GM12878 (cell line): Measurements from ENCODE around the gene MRPL32. TPM values are rescaled to one million over a fixed set of nuclear protein-coding genes. Genes with fewer than 3 reads are reported as not detected.

Source experiments
- ATAC-seq: fragments of 200-7000 bp; cut with Tn5 transposase; 3 replicates; pipeline ENCODE4 v1.9.1; 2020; ENCODE audit warnings: mild to moderate bottlenecking, moderate library complexity
- BruUV-seq: library from RNA; stranded (reverse); fragments of 400-500 nt; replicated peaks from 2 replicates; lab custom pipeline; 2021; lab: Mats Ljungman, UMichigan
- CTCF ChIA-PET: fragments of 300-600 bp; sonication (Branson Sonifier 250); formaldehyde crosslinking; extraction: SDS; loops from one replicate; lab custom pipeline; 2021; ENCODE audit warnings: inconsistent platforms; lab: Yijun Ruan, JAX
- POLR2A ChIA-PET: fragments of 350-600 bp; formaldehyde crosslinking; extraction: SDS; loops from one replicate; lab custom pipeline; 2021; ENCODE audit warnings: inconsistent platforms; lab: Charles Lee
- RAD21 ChIA-PET: fragments of 300-600 bp; sonication (Branson Sonifier 250); formaldehyde crosslinking; loops from one replicate; lab custom pipeline; 2023; ENCODE audit warnings: antibody characterized with exemption; ENCODE audit not compliant: unreplicated experiment; lab: Charles Lee
- SMC1A ChIA-PET: fragments of 300-600 bp; sonication (Branson Sonifier 250); formaldehyde crosslinking; loops from one replicate; lab custom pipeline; 2023; ENCODE audit not compliant: unreplicated experiment, uncharacterized antibody; lab: Charles Lee
- DNase-seq: peaks from one replicate; pipeline ENCODE4 v3.0.0-alpha.2; 2011; ENCODE audit warnings: low read depth, low spot score
- FAIRE-seq: peaks from 3 replicates; lab custom pipeline; 2011; peaks lifted over from hg19 to GRCh38; lab: Jason Lieb, UNC
- H2AFZ ChIP-seq: 2 replicates; pipeline ENCODE4 v1.6.0; 2011; ENCODE audit warnings: low read depth, low read length, control low read depth; ENCODE audit not compliant: control insufficient read depth
- H3K27ac ChIP-seq: 2 replicates; pipeline ENCODE4 v1.5.1; 2011; ENCODE audit warnings: control low read depth; ENCODE audit not compliant: control insufficient read depth, insufficient read depth
- H3K27me3 ChIP-seq, 2 experiments: replicated peaks in 1 of 2; 2 replicates each; pipeline versions ENCODE4 v1.6.0 to v1.6.1; 2011; ENCODE audit warnings: low read length in 1 of 2; ENCODE audit not compliant: control insufficient read depth in 2 of 2, insufficient read depth in 2 of 2
- H3K36me3 ChIP-seq, 2 experiments: 2 replicates each; pipeline ENCODE4 v1.5.1; 2011; ENCODE audit warnings: low read length in 1 of 2; ENCODE audit not compliant: control insufficient read depth in 2 of 2, insufficient read depth in 2 of 2
- H3K4me1 ChIP-seq: 2 replicates; pipeline ENCODE4 v1.6.1; 2011; ENCODE audit warnings: mild to moderate bottlenecking, low read length, moderate library complexity, mixed read lengths; ENCODE audit not compliant: control insufficient read depth, insufficient read depth
- H3K4me2 ChIP-seq: 2 replicates; pipeline ENCODE4 v1.6.0; 2011; ENCODE audit warnings: control low read depth; ENCODE audit not compliant: control insufficient read depth, insufficient read depth
- H3K4me3 ChIP-seq: fragments of 200-600 bp; sonication (generic); 2 replicates; pipeline ENCODE4 v1.5.1; 2016
- H3K79me2 ChIP-seq: 2 replicates; pipeline ENCODE4 v1.6.0; 2011; ENCODE audit warnings: low read length; ENCODE audit not compliant: control insufficient read depth, insufficient read depth
- H3K9ac ChIP-seq: 2 replicates; pipeline ENCODE4 v1.8.0; 2011; ENCODE audit warnings: low read length, control low read depth, mixed read lengths; ENCODE audit not compliant: control insufficient read depth, insufficient read depth
- H3K9me3 ChIP-seq: replicated peaks from 3 replicates; pipeline ENCODE4 v1.5.1; 2011; ENCODE audit warnings: mild to moderate bottlenecking, low read length; ENCODE audit not compliant: control insufficient read depth, insufficient read depth
- H4K20me1 ChIP-seq: 2 replicates; pipeline ENCODE4 v1.6.0; 2011; ENCODE audit not compliant: control insufficient read depth, insufficient read depth
- EZH2 ChIP-seq: IDR thresholded peaks from 2 replicates; pipeline ENCODE4 v1.6.1; 2012; ENCODE audit warnings: low read depth, mild to moderate bottlenecking, control low read depth, inconsistent platforms, low read length, borderline replicate concordance; ENCODE audit not compliant: control insufficient read depth
- KLF5 ChIP-seq: fragments of 450-650 bp; IDR thresholded peaks from 2 replicates; pipeline ENCODE4 v1.6.1; 2014; ENCODE audit warnings: mild to moderate bottlenecking; ENCODE audit not compliant: partially characterized antibody
- NFYB ChIP-seq: IDR thresholded peaks from 2 replicates; pipeline ENCODE4 v1.6.1; 2011; ENCODE audit warnings: low read depth, mild to moderate bottlenecking, low read length, improper control_type of control experiment, moderate library complexity; ENCODE audit not compliant: insufficient read depth
- NR2C2 ChIP-seq: IDR thresholded peaks from 2 replicates; pipeline ENCODE4 v1.6.1; 2011; ENCODE audit warnings: borderline replicate concordance, low read depth; ENCODE audit not compliant: control insufficient read depth, insufficient read length
- NR2F1 ChIP-seq: fragments of 450-650 bp; conservative IDR thresholded peaks from 2 replicates; pipeline ENCODE4 v1.6.1; 2017; ENCODE audit warnings: mild to moderate bottlenecking
- POU2F2 ChIP-seq: IDR thresholded peaks from 3 replicates; pipeline ENCODE4 v1.6.1; 2011; ENCODE audit warnings: low read depth, mild to moderate bottlenecking, low read length, borderline replicate concordance
- RAD51 ChIP-seq: fragments of 450-650 bp; IDR thresholded peaks from 2 replicates; pipeline ENCODE4 v1.6.1; 2016; ENCODE audit warnings: moderate library complexity, mild to moderate bottlenecking, inconsistent platforms
- RELA ChIP-seq: fragments of 450-650 bp; IDR thresholded peaks from 2 replicates; pipeline ENCODE4 v1.8.0; 2014; ENCODE audit warnings: borderline replicate concordance; ENCODE audit not compliant: partially characterized antibody
- ZNF622 ChIP-seq: fragments of 450-650 bp; IDR thresholded peaks from 2 replicates; pipeline ENCODE4 v1.6.1; 2017; ENCODE audit warnings: mild to moderate bottlenecking, inconsistent platforms
- WGBS: methylation state at CpG from one replicate; pipeline ENCODE4 v1.1.6; 2016; ENCODE audit warnings: low lambda C conversion rate; ENCODE audit not compliant: insufficient replicate concordance, insufficient coverage; ENCODE audit errors: missing lambda C conversion rate; 5-methylcytosine and 5-hydroxymethylcytosine counted together
- in situ Hi-C: fragments of 300-500 bp; cut with MboI; formaldehyde crosslinking; loops from 9 replicates; pipeline ENCODE4 v1.14.3; 2018; ENCODE audit warnings: mixed read lengths
- intact Hi-C: fragments of 100-400 bp; cut with micrococcal nuclease; formaldehyde crosslinking; loops from one replicate; pipeline ENCODE4 v1.14.2; 2022; ENCODE audit not compliant: unreplicated experiment
- polyA plus RNA-seq, 11 experiments: library from polyadenylated mRNA; depleted of rRNA in 4 of 11; unstranded in 6 of 11; stranded (reverse) in 5 of 11; fragments of >200 nt; fragmentation: Nextera tagmentation in 4 of 11; fragmentation: Illumina TruSeq in 1 of 11; extraction: Ambion mirVana in 4 of 11; extraction: Trizol in 1 of 11; gene quantifications; 1 replicate in 1 of 11; 2 replicates in 10 of 11; pipeline versions ENCODE4 v1.2.1 to v1.2.3, GENCODE V29; 2011 to 2016; ENCODE audit warnings: inconsistent platforms in 2 of 11, missing spikeins in 2 of 11, low read depth in 1 of 11
- total RNA-seq, 4 experiments: library from RNA; depleted of rRNA in 3 of 4; stranded (reverse); fragments of >200 nt in 3 of 4; fragmentation: Illumina TruSeq in 1 of 4; extraction: Trizol in 1 of 4; gene quantifications; 2 replicates each; pipeline versions ENCODE4 v1.2.1 to v1.2.3, GENCODE V29; 2013 to 2021
- TF ChIP-seq, protein P1 (sequence below): fragments of 450-650 bp; formaldehyde crosslinking; IDR thresholded peaks from 2 replicates; pipeline ENCODE4 v1.4.0; 2022; ENCODE audit warnings: mild to moderate bottlenecking, moderate library complexity
- TF ChIP-seq, protein P2 (sequence below): IDR thresholded peaks from 2 replicates; pipeline ENCODE4 v1.6.1; 2011; ENCODE audit warnings: low read depth, mild to moderate bottlenecking, low read length, moderate library complexity, borderline replicate concordance; ENCODE audit errors: extremely low read depth
- TF ChIP-seq, protein P3 (sequence below): IDR thresholded peaks from 2 replicates; pipeline ENCODE4 v1.6.1; 2012; ENCODE audit warnings: mild to moderate bottlenecking, low read depth, low read length

The MRPL32 gene
- total and polyA plus RNA-seq, 10 of the 15 experiments (the other 5 are each of a cell fraction or from before 2014, with no cell fraction given) = 65.3 to 339 (median 112) TPM

DNA sequence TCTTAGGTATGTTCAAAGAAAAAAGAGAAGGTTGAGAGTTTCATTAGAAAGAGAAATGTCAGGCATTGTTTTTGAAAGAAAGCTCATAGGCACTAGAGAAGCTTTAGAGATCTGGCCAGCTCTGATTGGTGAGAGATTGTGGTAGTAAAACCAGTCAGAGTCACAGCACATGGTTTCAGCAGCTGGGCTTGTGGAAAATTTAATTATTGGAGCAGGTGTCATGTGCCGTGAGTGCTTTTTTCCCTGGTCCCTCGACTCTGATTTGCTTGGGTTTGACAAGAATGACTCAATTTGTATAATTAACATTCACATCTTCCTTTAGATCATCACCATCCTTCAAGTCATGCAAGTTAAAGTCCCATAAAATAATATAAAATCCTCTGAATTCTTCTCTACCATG, 35.2 kb downstream of the MRPL32 start (continued):
- TF ChIP-seq, protein P1, sequence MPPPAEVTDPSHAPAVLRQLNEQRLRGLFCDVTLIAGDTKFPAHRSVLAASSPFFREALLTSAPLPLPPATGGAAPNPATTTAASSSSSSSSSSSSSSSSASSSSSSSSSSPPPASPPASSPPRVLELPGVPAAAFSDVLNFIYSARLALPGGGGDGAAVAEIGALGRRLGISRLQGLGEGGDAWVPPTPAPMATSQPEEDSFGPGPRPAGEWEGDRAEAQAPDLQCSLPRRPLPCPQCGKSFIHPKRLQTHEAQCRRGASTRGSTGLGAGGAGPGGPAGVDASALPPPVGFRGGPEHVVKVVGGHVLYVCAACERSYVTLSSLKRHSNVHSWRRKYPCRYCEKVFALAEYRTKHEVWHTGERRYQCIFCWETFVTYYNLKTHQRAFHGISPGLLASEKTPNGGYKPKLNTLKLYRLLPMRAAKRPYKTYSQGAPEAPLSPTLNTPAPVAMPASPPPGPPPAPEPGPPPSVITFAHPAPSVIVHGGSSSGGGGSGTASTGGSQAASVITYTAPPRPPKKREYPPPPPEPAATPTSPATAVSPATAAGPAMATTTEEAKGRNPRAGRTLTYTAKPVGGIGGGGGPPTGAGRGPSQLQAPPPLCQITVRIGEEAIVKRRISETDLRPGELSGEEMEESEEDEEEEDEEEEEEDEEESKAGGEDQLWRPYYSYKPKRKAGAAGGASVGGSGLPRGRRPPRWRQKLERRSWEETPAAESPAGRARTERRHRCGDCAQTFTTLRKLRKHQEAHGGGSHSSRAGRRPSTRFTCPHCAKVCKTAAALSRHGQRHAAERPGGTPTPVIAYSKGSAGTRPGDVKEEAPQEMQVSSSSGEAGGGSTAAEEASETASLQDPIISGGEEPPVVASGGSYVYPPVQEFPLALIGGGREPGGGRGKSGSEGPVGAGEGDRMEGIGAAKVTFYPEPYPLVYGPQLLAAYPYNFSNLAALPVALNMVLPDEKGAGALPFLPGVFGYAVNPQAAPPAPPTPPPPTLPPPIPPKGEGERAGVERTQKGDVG (CRISPR knock-in tag) = no peak

DNA sequence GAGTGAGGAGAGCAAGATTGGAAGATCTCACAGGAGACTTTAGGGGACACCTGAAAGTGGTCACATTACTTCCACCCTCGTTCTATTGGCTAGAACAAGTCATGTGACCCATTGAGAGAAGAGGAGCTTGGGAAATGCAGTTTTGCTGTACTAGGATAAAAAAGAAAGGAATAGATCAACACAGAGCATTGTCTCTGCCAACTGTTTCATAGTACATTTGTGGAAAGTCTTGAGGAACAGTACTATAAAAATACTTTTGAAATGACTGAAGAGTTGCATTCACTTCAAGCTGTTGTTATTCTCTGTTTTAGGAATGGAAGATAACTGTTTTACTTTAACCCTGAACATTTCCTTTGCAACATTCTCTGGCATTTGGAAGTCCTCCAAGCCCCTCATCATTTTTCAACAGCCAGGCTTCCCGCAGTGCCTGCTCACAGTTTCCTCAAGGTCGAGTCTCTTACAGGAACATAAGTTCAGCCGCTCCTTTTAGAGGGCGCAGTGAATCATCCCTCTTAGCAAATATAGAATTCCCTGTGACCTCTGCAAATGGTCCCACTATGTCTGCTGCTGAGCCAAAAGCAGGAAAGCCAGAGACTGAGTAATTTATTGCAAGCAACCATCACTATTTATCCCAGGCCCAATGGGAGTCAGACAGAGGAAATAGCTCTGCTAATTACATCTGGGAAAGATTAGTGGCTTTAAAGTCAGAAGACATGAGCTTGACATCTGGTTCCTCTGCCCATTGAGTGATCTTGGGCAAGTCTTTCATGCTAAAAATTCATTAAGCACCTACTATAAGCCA, 40.7 kb downstream of the MRPL32 start:
- intact Hi-C loops = no loop called here
- ATAC-seq = no peak

More for the DNA sequence above, 40.7 kb downstream of the MRPL32 start:
- no TSS peak for BruUV-seq
- no peak for FAIRE-seq
- Histone ChIP-seq H3K9me3 (no peaks in the 10 kb centered on the region), H3K27ac (no peak overlapping the region), H3K36me3 (no peaks in the 10 kb centered on the region), H3K4me3 (no peak overlapping the region), H3K4me2 (no peak overlapping the region), H3K4me1 (no peaks in the 10 kb centered on the region), H2AFZ (no peak overlapping the region), H4K20me1 (no peaks in the 10 kb centered on the region), H3K27me3 (no peaks in the 10 kb centered on the region), H3K9ac (no peak overlapping the region), H3K79me2 (no peaks in the 10 kb centered on the region)
- ChIA-PET RAD21 (no interaction called here), POLR2A (no interaction called here), SMC1A (no interaction called here), CTCF (interaction anchor here (1.0 to 1.9 kb wide), 3 partner anchors 12 to 135 kb away, joined by 3 to 6 read pairs (median 3); no protein-coding TSS in a partner anchor)
- TF ChIP-seq, protein P2, sequence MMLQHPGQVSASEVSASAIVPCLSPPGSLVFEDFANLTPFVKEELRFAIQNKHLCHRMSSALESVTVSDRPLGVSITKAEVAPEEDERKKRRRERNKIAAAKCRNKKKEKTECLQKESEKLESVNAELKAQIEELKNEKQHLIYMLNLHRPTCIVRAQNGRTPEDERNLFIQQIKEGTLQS = peak; percentile 19; the same call in 1 of the 2 replicates
- no peak for TF ChIP-seq EZH2
- TF ChIP-seq, protein P3, sequence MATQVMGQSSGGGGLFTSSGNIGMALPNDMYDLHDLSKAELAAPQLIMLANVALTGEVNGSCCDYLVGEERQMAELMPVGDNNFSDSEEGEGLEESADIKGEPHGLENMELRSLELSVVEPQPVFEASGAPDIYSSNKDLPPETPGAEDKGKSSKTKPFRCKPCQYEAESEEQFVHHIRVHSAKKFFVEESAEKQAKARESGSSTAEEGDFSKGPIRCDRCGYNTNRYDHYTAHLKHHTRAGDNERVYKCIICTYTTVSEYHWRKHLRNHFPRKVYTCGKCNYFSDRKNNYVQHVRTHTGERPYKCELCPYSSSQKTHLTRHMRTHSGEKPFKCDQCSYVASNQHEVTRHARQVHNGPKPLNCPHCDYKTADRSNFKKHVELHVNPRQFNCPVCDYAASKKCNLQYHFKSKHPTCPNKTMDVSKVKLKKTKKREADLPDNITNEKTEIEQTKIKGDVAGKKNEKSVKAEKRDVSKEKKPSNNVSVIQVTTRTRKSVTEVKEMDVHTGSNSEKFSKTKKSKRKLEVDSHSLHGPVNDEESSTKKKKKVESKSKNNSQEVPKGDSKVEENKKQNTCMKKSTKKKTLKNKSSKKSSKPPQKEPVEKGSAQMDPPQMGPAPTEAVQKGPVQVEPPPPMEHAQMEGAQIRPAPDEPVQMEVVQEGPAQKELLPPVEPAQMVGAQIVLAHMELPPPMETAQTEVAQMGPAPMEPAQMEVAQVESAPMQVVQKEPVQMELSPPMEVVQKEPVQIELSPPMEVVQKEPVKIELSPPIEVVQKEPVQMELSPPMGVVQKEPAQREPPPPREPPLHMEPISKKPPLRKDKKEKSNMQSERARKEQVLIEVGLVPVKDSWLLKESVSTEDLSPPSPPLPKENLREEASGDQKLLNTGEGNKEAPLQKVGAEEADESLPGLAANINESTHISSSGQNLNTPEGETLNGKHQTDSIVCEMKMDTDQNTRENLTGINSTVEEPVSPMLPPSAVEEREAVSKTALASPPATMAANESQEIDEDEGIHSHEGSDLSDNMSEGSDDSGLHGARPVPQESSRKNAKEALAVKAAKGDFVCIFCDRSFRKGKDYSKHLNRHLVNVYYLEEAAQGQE = no peak
- TF ChIP-seq POU2F2 = no peak
- no peak for TF ChIP-seq NR2C2
- TF ChIP-seq RELA = no peak
- no peak for TF ChIP-seq NR2F1
- peak; percentile 50; the same call in 1 of the 2 replicates for TF ChIP-seq RAD51
- TF ChIP-seq NFYB = peak; percentile 85
- no peak for TF ChIP-seq KLF5
- TF ChIP-seq ZNF622 = no peak
- in situ Hi-C loops = no loop called here
- WGBS = 39% methylated on average over 5 of the region's 5 CpGs
- no peak for DNase-seq
